IPS-NIHi11 (cell line): Measurements from ENCODE around the gene SLC2A5.
"Not testable (repeated sequence)": the region's sequence is repeated elsewhere in the genome, so short reads cannot be mapped to it uniquely, and the experiment has no call there.

ENCODE experiments used
- DNase-seq: peaks from one replicate; pipeline ENCODE4 v3.0.0; 2012; ENCODE audit warnings: mixed read lengths, low spot score

The SLC2A5 gene

GRCh38 chr1:9035226-9035625 lies 34.2 kb downstream of the SLC2A5 start:
- no peak for DNase-seq

GRCh38 chr1:9033363-9033762 lies 36.1 kb downstream of the SLC2A5 start:
- DNase-seq: no peak

- no peak for DNase-seq
Observed at GRCh38 chr1:9031484-9032259, 37.8 kb downstream of the SLC2A5 start.

- DNase-seq: not testable (repeated sequence)
Observed at GRCh38 chr1:9031077-9031476, 38.4 kb downstream of the SLC2A5 start.

- DNase-seq: no peak
Observed at GRCh38 chr1:9028921-9029705, 40.3 kb downstream of the SLC2A5 start.

- DNase-seq: no peak
Observed at GRCh38 chr1:9027307-9027706, 42.1 kb downstream of the SLC2A5 start.

- no peak for DNase-seq
Observed at GRCh38 chr1:9025449-9025848, 44.0 kb downstream of the SLC2A5 start.

- DNase-seq: no peak
Observed at GRCh38 chr1:9024837-9025236, 44.6 kb downstream of the SLC2A5 start.

- DNase-seq: no peak
Observed at GRCh38 chr1:9022773-9023172, 46.7 kb downstream of the SLC2A5 start.

- not testable (repeated sequence) for DNase-seq
Observed at GRCh38 chr1:9022026-9022738, 47.3 kb downstream of the SLC2A5 start.

- no peak for DNase-seq
Observed at GRCh38 chr1:9020305-9020704, 49.1 kb downstream of the SLC2A5 start.

GRCh38 chr1:9019896-9020295 lies 49.5 kb downstream of the SLC2A5 start:
- DNase-seq: no peak

- DNase-seq: no peak
Observed at GRCh38 chr1:9018333-9018732, 51.1 kb downstream of the SLC2A5 start.

GRCh38 chr1:9016455-9016854 lies 53.0 kb downstream of the SLC2A5 start:
- no peak for DNase-seq

GRCh38 chr1:9014475-9015375 lies 54.7 kb downstream of the SLC2A5 start:
- no peak for DNase-seq

- no peak for DNase-seq
Observed at GRCh38 chr1:9013819-9014218, 55.6 kb downstream of the SLC2A5 start.

GRCh38 chr1:9010781-9011323 lies 58.6 kb downstream of the SLC2A5 start:
- DNase-seq: no peak

GRCh38 chr1:9009438-9010370 lies 59.7 kb downstream of the SLC2A5 start:
- peak; percentile 91 for DNase-seq

- no peak for DNase-seq
Observed at GRCh38 chr1:9008236-9008635, 61.2 kb downstream of the SLC2A5 start.

- no peak for DNase-seq
Observed at GRCh38 chr1:9006956-9007615, 62.3 kb downstream of the SLC2A5 start.
